Stimulated activated CD8-positive, alpha-beta memory T cell treated with anti-CD3 and anti-CD28 coated beads, Interleukin-2, amount 100 ng/mL, for 1 hour (primary cell): ENCODE measurements around the gene SLC4A1.
"Not testable (repeated sequence)": the region's sequence is repeated elsewhere in the genome, so short reads cannot be mapped to it uniquely, and the experiment has no call there.

Experiments
- DNase-seq, 2 donors: peaks; one replicate each; pipeline ENCODE4 v3.0.0-alpha.2; 2020; ENCODE audit warnings: low read depth in 2 of 2

The SLC4A1 gene

DNA sequence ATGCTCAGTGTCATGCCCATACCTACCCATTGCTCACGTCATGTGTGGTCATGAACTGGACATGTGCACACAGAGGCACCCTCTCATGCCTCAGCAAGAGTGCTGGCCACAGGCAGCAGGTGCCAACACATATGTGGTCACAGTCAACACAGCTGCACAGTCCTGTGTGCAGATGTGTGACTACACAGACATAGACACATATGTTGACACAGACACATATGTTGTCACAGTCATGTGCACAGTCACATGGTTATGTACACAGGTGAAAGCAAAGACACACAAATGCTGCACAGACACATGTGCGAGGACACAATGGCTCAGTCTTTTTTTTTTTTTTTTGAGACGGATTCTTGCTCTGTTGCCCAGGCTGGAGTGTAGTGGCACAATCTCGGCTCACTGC, 11.3 kb downstream of the SLC4A1 start:
- DNase-seq, result no peak

DNA sequence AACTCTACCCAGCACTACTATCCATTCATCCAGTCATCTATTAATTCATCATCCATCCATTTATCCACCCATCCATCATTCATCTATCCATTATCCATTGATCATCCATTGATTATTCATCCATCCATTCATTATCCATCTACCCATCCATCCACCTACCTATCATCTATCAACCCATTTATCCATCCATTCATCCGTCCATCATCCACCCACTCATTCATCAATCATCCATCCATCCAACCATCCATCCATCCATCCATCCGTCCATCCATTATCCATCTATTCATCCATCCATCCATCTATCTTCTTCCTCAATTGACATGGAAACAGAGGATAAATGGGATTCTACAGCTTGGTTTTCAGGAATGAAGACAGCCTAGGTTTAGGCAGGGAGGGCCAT, 12.0 kb downstream of the SLC4A1 start:
- DNase-seq, result no peak

DNA sequence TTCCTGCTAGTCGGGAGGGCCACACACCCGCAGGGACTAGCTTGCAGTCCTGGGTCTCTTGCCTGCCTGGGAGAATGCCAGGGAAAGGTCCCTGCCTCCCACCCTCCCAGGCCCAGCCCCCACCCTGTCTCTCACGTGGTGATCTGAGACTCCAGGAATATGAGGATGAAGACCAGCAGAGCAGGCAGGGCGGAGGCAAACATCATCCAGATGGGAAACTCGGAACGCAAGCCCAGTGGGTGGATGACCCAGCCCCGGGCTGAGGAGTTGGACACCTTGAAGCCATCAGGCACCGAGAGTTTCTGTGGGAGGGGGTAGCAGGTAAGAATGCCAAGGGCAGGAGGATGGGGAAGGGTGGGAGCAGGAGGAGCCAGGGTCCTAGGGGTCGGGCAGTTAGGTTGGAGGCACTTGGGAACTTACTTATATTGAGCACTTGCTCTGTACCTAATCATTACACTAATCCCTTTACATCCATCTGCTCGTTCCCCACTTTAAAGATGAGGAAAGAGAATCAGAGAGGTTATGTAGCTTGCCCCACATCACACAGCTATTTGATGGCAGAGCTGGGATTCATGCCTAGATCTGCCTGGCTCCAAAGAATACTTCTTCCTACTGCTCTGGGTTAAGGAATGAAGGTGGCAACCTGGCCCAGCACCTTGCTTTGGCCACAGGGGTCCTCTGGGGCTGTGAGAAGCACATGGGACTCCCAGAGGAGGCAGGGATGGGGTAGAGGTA, 13.4 kb downstream of the SLC4A1 start:
- DNase-seq, result no peak

DNA sequence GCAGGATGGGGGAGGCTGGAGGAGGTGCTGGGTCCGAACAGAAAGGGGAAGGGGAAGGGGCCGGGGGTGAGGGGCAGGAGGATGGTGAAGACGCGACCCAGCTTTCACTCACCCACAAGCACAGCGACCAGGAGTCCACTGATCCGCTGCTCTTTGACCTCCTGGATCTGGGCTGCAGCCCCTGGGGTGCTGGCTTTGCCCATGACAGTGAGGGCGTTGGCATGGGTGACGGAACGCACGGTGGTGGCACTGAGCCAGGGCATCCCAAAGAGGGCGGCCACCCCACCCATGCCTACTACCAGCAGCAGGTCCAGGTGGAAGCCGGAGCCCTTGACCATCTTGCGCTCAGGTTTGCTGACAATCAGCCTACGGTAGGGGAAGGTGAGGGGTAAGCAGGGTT, 14.9 kb downstream of the SLC4A1 start:
- no peak for DNase-seq

DNA sequence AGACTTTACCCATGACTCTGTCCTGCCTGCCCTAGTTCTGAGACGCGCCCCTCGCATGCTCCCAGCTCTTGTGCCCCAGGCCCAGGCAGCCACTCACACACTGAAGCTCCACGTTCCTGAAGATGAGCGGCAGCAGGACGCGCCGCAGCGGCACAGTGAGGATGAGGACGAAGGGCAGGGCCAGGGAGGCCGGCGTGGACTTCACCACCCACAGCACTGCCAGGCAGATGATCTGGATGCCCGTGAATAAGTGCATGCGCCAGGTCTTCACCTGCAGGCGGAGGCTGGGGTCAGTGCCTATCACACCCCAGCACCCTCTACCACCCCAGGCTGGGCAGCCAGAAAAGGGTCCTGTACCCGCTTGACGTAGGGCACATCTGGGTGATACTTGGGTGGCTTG, 16.9 kb downstream of the SLC4A1 start:
- no peak for DNase-seq

DNA sequence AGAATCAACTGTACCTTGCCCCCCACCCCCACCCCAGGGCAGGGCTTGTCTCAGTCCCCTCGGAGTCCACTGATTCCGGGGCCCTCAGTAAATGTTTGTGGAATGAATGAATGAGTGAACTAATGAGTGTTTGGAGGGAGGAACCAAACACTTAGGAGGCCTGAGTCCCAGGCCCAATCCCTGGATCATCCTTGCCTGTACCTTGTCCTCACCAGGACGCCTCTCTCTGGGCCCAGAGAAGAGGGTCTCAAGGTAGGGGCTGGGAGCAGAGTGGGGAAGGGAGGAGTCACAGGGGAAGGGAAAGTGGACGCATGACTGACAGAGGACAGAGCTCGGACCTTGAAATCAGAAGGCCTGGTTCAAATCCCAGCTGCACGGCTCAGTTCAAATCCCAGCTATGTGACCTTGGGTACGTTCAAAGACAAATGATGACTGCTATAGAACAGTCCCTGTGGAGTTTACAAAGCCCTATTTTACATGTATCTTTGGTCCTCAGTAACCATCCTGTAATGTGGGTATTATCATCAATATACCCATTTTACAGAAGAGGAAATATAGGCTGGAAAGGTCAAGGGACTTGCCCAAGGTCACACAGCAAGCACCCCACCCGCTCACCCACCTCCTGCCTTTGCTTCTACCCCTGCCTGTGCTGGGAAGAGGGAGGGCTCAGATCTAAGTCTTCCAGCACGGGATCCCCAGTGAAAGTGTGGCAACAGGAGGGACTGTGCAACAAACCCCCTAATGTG, 18.3 kb downstream of the SLC4A1 start:
- no peak for DNase-seq

DNA sequence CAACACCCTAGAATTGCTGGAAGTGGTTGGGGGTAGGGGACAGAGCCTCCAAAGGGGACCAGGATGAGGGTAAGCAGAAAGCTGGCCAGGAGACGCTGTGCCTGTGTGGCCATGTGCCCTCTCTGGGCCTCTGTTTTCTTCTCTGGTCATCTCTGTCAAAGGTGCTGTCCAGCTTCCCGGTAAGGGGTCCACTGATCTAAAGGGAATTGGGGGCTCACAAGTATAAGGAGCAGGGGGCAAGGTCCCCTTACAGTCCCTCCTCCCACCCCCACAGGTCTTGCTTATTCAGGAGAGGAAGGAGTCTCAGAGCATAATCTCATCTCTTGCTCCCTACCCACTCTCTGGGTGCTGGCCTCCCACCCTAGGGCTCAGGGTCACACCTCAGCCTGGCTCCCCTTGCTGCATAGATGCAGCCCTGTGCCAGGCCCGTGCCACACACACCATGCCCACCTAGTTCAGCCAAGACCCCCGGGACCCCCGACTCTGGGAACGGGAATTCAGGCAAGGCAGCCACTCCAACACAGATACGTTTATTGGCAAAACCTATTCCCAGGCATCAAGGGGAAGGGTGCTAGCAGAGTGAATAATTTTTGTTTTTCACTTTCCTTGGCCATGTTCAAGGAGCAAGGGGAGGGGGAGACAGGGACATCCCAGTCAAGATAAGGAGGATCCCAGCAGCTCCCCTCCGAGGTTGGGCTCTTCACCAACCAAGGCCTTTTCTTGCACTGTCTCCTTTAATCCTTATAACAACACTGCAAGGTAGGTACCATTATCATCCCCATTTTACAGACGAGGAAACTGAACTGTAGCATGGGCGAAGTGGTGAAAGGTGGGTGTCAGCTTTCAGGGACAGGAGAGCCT, 19.8 kb downstream of the SLC4A1 start:
- DNase-seq, result no peak

DNA sequence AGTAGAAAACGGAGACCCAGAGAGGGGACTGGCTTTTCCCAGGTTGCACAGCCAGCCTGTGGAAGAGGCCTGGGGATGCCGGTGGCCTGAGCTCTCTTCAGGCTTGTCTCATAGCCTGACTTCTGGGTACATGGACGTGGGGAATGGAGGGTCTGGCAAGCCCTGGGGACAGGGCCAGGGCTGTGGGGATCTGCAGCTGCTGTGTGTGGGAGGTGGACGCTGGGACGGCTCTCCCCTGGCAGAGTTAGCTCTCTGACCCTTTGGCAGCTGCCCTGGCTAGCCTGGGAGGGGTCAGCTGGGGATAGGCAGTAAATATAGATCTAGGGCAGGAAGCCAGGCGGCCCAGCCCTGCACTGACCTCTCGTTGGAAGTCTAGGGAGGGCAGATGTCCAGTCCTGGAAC, 20.5 kb downstream of the SLC4A1 start:
- DNase-seq, result no peak

DNA sequence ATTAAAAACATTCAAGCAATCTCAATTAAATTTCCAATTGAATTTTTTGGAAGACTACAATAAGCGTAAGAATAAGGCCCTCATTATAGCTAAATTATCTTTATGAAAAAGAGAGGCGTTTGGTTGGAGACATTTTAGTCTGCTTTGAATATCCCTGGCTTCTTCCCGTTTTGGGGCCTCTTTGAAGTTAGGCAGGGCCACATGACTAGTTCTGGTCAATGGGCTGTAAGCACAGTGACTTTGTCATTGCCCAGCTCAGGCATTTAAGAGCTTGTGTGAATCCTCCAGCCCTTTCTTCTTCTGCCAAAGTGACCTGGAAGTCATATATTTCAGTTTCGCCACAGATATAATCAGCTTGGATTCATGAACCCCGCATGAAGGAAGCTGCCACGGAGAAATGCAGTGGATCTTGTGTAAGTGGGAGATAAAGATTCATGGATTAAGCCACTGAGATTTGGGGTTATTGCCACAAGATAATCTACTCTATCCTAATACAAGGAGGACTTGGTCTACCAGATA, 26.8 kb downstream of the SLC4A1 start:
- DNase-seq, result no peak

DNA sequence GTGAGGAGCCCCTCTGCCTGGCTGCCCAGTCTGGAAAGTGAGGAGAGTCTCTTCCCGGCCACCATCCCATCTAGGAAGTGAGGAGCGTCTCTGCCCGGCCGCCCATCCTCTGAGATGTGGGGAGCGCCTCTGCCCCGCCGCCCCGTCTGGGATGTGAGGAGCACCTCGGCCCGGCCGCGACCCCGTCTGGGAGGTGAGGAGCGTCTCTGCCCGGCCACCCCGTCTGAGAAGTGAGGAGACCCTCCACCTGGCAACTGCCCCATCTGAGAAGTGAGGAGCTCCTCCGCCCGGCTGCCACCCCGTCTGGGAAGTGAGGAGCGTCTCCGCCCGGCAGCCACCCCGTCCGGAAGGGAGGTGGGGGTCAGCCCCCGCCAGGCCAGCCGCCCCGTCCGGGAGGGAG, 30.0 kb downstream of the SLC4A1 start:
- DNase-seq, result not testable (repeated sequence)

DNA sequence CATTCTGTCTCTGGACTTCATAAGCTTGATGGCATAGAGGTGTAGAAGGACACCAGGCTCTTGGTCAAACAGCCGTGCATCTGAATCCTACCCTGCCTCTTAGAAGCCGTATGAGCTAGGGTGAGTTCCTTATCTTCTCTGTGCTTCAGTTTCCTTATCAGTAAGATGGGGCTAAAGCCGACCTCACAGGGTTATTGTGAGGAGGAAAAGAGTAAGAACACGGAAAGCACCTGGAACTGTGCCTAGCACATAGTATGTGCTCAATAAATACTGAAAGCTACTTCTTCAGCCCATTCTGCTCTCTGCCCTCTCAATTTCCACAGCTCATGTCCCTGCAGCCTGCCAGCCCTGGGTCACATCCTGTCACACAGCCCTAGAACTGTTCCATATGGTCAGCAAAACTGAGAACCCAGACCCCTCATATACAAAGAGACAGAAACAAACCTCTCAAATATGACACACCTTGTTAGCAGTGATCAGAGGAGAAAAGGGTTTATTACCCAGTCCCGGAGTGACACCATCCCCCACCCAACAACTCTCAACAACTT, 31.4 kb downstream of the SLC4A1 start:
- DNase-seq, result no peak

DNA sequence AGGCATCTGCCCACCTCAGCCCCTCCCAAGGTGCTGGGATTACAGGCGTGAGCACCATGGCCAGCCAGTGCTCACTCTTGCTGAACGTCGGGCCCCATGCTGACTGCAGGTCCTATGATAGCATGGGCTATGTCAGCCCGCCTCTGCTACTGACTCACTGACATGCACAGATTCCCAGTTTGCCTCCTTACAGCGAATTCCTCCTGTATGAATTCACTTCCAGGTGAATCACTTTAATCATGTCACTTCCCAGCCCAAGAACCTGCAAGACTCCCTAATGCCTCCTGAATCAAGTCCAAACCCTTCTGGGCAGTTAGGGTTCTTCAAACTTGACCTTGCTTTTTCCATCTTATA, 32.4 kb downstream of the SLC4A1 start:
- no peak for DNase-seq

DNA sequence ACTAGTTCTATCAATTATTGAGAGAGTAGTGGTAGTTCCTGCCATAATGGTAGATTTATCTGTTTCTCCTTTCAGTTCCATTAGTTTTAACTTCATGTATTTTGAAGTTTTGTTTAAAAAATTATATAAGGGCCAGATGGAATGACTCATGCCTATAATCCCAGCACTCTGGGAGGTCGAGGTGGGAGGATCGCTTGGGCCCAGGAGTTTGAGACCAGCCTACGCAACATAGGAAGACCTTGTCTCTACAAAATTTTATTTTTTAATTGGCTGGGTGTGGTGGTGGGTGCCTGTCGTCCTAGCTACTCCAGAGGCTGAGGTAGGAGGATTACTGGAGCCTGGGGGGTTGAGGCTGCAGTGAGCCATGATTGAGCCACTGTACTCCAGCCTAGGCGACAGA, 34.4 kb downstream of the SLC4A1 start:
- DNase-seq, result no peak

DNA sequence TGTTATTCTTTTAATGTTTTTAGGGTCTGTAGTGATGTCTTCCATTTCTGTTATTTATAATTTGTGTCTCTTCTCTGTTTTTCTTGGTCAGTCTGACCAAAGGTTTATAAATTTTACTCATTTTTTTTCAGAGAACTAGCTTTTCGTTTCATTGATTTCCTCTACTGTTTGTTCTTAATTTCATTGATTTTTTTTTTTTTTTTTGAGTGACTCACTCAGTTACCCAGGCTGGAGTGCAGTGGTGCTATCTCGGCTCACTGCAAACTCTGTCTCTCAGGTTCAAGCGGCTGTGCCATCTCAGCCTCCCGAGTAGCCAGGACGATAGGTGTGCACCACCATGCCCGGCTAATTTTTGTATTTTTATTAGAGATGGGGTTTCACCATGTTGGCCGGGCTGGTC, 35.9 kb downstream of the SLC4A1 start:
- no peak for DNase-seq

DNA sequence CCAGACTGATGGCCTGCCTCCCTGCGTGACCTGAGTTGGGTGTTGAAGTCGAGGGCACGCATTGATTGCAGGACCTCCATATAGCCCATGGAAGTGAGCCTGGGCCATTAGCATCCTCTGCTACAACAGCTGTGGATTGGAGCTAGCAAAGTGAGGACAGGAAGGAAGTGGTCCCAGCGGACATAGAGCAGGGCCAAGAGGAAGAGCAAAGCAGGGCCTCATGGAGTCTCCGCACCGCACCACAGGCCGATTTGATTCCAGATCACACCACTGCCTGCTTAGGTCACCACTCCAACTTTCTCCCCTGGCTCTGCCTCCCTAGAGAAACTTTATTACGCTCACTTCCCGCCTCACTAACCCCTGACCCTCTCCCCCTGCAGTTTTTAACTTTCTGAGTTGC, 37.8 kb downstream of the SLC4A1 start:
- no peak for DNase-seq

DNA sequence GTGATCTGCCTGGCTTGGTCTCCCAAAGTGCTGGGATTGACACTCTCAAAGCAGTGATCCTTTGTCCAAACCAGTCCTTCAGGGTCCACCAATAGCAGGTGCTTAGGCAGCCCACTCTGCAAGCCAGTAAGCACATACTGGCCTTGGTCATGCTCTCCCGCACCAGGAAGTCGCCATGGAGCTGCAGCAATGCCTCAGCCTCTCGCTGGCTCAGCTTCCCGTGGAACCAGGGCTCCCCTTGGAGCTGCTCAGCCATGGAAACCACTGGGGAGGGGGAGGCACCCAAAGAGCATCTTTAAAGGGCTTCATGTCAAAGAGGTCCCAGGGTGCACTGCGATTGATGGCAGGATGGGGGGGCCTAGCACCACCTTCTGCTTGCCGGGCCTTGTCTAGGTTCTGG, 38.8 kb downstream of the SLC4A1 start:
- no peak for DNase-seq

DNA sequence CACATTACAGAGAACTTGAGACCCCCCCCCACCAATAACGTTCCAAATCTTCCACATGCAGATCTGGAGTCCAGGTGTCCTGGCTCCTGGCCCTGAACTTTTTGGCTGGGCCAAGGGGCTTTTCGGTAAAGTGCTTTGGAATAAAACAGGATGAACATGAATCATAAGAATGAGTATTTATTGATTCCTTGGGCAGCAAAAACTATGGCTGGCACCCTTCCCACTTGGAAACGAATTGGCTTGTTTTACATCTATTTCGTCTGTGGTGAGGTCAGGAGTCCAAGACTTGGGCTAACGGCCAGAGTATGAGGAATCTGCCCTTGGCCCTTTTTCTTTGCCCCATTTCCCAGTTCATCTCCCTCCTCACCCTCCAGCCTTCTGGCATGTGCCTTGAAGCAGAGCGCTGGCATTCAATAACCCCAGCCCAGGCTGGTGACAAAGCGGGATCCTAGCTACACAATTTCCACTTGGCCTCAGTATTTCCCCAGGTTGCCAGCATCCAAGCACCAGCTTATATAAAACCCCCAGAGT, 44.3 kb downstream of the SLC4A1 start:
- DNase-seq, result no peak

DNA sequence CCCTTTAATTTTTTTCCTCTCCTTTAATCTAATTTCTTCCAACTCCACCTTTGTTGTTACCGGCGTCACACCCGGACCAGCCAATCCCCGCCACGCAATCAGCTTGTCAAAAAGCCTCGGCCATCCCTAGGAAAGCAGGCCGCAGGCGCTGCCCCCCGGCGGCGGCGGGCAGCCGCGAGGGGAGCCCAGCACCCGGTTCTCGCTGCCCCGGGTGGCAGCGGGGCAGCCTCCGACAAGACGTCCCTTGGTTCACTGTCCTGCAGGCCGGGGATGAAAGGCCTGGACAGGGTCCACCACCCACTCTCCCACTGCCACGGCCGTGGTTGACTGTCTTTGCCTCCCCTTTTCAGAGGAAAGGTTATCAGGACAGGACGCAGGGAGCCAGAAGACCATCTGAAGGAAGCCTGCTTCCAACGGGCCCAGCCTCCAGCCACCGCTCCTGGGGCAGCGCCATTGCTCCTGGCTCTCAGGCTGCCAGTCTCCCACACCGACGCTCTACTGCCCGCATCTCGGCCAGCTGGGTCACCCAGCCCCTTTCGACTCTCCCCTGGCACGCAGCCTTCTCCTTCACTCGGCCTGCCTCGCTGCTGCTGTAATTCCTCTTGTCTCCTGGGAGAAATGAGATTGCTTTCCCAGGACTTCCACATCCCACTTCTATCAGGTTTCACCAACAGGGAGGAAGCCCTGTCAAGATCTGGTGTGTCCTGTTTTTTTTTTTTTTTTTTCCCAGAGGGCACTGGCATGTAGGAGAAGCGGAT, 45.6 kb downstream of the SLC4A1 start:
- no peak for DNase-seq

DNA sequence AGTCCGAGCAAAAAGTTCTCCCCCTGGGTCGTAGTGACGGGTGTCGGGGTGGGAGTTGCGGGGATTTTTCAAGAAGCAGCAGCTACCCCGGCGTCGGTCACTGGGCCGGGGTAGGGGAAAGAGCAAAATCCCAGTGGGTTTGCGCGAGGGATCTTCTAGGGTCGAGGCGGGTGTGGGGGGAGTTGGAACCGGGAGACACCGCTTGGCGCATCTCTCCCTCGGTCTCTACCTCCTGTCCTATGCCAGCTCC, 46.1 kb downstream of the SLC4A1 start:
- no peak for DNase-seq

DNA sequence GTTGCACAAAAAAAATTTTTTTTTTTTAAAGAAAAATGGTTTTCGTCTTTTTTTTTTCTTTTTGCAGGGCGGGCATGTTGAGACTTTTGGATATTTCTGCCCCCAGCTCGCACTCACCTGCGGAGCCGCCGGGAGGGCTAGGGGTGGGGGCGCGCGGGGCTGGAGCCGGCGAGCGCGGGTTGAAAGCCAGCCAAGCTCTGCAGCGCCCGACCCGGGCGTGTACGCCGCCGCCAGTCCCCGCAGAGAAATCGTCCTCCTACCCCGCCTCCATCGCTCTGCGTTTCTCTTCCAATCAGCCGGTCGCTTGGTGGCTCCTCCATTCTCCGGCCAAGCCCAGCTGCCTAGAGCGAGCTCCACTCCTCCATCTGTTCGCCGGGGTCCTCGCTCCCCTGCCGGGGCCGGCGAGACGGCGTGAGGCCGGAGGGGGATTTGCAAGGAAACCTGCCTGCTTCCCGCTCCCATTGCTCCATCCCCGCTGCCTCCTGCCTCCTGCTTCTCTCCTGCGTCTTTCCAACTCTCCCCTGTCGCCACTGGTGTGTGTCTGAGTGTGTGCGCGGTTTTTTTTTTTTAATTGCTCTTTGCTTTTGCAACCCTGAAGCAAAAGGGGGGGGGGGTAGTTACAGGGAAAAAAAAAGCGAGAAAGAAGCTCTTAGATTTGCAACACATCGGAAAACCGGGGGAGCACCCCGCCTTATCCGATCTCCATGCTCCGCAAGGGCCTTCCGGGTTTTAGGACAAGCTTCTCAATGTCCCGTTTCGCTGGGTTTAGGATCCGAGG, 46.7 kb downstream of the SLC4A1 start:
- DNase-seq, result peak in 1 of 2 donors; percentile 37
